Measurements from ENCODE around the gene PCED1B. TPM values are rescaled to one million over a fixed set of nuclear protein-coding genes. Genes with fewer than 3 reads are reported as not detected.

PCED1B gene
- total and polyA plus RNA-seq, 4 donors, result 2.2 to 8.2 (median 3.8) TPM

DNA sequence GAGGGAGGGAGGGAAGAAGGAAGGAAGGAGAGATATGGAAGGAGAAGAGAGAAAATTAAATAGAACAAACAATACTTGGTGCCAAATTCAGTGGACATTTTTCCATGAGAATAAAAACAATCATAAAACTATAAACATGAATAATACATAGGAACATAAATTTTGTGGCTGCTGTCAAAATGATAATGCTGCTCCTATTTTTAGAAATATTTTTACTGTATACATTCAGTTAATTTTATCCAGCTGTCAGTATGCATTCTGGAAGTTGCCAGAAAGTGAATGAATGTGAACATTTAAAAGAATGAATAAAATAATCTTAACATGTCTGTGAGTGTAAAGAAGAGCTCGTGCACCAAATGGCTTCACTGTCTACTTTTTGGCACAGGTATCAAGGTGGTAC, 13.9 kb upstream of the PCED1B start:
- no peak for TF ChIP-seq CTCF (IDR thresholded peaks at IDR 0.05; ENCODE audit: control extremely low read depth, extremely low read depth)
- no peak for ATAC-seq (ENCODE audit: insufficient read depth, low FRiP score)
- H3K4me1 ChIP-seq (ENCODE audit: control insufficient read depth in 5 of 5, insufficient read depth in 5 of 5, low read length in 5 of 5), result peaks cover 0 to 7% (median 0%) of the 10 kb centered on the region in 5 donors
- WGBS, 2 donors, result 87 to 89% methylated on average over 1 of the region's 1 CpG
- no peak overlapping the region for H3K27ac ChIP-seq (ENCODE audit: low read depth in 1 of 2, low read length in 1 of 2)
- H3K27me3 ChIP-seq (ENCODE audit: control insufficient read depth in 3 of 3, insufficient read depth in 3 of 3, low read length in 2 of 3), result no peaks in the 10 kb centered on the region
- DNase-seq, result no peak
- no peaks in the 10 kb centered on the region for H3K9me3 ChIP-seq (ENCODE audit: control insufficient read depth in 4 of 4, insufficient read depth in 3 of 4, low read length in 3 of 4)
- H3K4me3 ChIP-seq, result no peak overlapping the region
- H3K9ac ChIP-seq (ENCODE audit: insufficient read depth in 1 of 2, low read length in 2 of 2), result no peak overlapping the region
- no peaks in the 10 kb centered on the region for H3K36me3 ChIP-seq (ENCODE audit: control insufficient read depth in 4 of 4, insufficient read depth in 4 of 4, low read length in 4 of 4)

- H3K9ac ChIP-seq (ENCODE audit: insufficient read depth in 1 of 2, low read length in 2 of 2), result no peak overlapping the region
- 67 to 88% methylated on average over 6 of the region's 6 CpGs for WGBS, 2 donors
- no peaks in the 10 kb centered on the region for H3K9me3 ChIP-seq (ENCODE audit: control insufficient read depth in 4 of 4, insufficient read depth in 3 of 4, low read length in 3 of 4)
- H3K27me3 ChIP-seq (ENCODE audit: control insufficient read depth in 3 of 3, insufficient read depth in 3 of 3, low read length in 2 of 3), result no peaks in the 10 kb centered on the region
- no peak overlapping the region for H3K27ac ChIP-seq (ENCODE audit: low read depth in 1 of 2, low read length in 1 of 2)
- no peaks in the 10 kb centered on the region for H3K36me3 ChIP-seq (ENCODE audit: control insufficient read depth in 4 of 4, insufficient read depth in 4 of 4, low read length in 4 of 4)
- peaks cover 0 to 7% (median 0%) of the 10 kb centered on the region in 5 donors for H3K4me1 ChIP-seq (ENCODE audit: control insufficient read depth in 5 of 5, insufficient read depth in 5 of 5, low read length in 5 of 5)
- ATAC-seq (ENCODE audit: insufficient read depth, low FRiP score), result no peak
- no peak overlapping the region for H3K4me3 ChIP-seq
- DNase-seq, result no peak
- no peak for TF ChIP-seq CTCF (IDR thresholded peaks at IDR 0.05; ENCODE audit: control extremely low read depth, extremely low read depth)
Measured at GRCh38 chr12:47066278-47067025, 13.0 kb upstream of the PCED1B start.

- ATAC-seq (ENCODE audit: insufficient read depth, low FRiP score), result no peak
Measured at GRCh38 chr12:47067176-47067575, 12.2 kb upstream of the PCED1B start.

More at GRCh38 chr12:47067176-47067575, 12.2 kb upstream of the PCED1B start:
- no peak overlapping the region for H3K9ac ChIP-seq (ENCODE audit: insufficient read depth in 1 of 2, low read length in 2 of 2)
- H3K4me1 ChIP-seq (ENCODE audit: control insufficient read depth in 5 of 5, insufficient read depth in 5 of 5, low read length in 5 of 5), result peaks cover 0 to 7% (median 0%) of the 10 kb centered on the region in 5 donors
- H3K9me3 ChIP-seq (ENCODE audit: control insufficient read depth in 4 of 4, insufficient read depth in 3 of 4, low read length in 3 of 4), result no peaks in the 10 kb centered on the region
- no peak overlapping the region for H3K4me3 ChIP-seq
- no peaks in the 10 kb centered on the region for H3K36me3 ChIP-seq (ENCODE audit: control insufficient read depth in 4 of 4, insufficient read depth in 4 of 4, low read length in 4 of 4)
- 92 to 99% methylated on average over 1 of the region's 1 CpG for WGBS, 2 donors
- DNase-seq, result no peak
- no peak overlapping the region for H3K27ac ChIP-seq (ENCODE audit: low read depth in 1 of 2, low read length in 1 of 2)
- no peaks in the 10 kb centered on the region for H3K27me3 ChIP-seq (ENCODE audit: control insufficient read depth in 3 of 3, insufficient read depth in 3 of 3, low read length in 2 of 3)
- TF ChIP-seq CTCF (IDR thresholded peaks at IDR 0.05; ENCODE audit: control extremely low read depth, extremely low read depth), result no peak

Measured in lung (tissue), 12 donors.